Measurements from ENCODE around the gene LBR.
"Not testable (repeated sequence)": the region's sequence is repeated elsewhere in the genome, so short reads cannot be mapped to it uniquely, and the experiment has no call there.

LBR gene

GRCh38 chr1:225400968-225401367, 26.9 kb downstream of the LBR start:
- no peak overlapping the region for H3K27ac ChIP-seq
- TF ChIP-seq CTCF (IDR thresholded peaks at IDR 0.05) (no peak), ZFX (IDR thresholded peaks at IDR 0.05; ENCODE audit: borderline replicate concordance) (no peak)

- no peak for TF ChIP-seq ZFX (IDR thresholded peaks at IDR 0.05; ENCODE audit: borderline replicate concordance)
- TF ChIP-seq CTCF (IDR thresholded peaks at IDR 0.05) = no peak
- no peak overlapping the region for H3K27ac ChIP-seq
Measured at GRCh38 chr1:225396357-225396756, 31.5 kb downstream of the LBR start.

GRCh38 chr1:225389843-225390242, 38.0 kb downstream of the LBR start:
- H3K27ac ChIP-seq = no peak overlapping the region

GRCh38 chr1:225388372-225388771, 39.5 kb downstream of the LBR start:
- TF ChIP-seq CTCF (IDR thresholded peaks at IDR 0.05) (no peak), ZFX (IDR thresholded peaks at IDR 0.05; ENCODE audit: borderline replicate concordance) (no peak)
- no peak overlapping the region for H3K27ac ChIP-seq

More at GRCh38 chr1:225389843-225390242, 38.0 kb downstream of the LBR start:
- TF ChIP-seq ZFX (IDR thresholded peaks at IDR 0.05; ENCODE audit: borderline replicate concordance) (no peak), CTCF (IDR thresholded peaks at IDR 0.05) (no peak)

DNA sequence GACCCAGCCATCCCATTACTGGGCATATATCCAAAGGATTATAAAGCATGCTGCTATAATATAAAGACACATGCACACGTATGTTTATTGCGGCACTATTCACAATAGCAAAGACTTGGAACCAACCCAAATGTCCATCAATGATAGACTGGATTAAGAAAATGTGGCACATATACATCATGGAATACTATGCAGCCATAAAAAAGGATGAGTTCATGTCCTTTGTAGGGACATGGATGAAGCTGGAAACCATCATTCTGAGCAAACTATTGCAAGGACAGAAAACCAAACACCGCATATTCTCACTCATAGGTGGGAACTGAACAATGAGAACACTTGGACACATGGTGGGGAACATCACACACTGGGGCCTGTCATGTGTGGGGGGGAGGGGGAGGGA, 41.0 kb downstream of the LBR start:
- H3K27ac ChIP-seq = not testable (repeated sequence)

DNA sequence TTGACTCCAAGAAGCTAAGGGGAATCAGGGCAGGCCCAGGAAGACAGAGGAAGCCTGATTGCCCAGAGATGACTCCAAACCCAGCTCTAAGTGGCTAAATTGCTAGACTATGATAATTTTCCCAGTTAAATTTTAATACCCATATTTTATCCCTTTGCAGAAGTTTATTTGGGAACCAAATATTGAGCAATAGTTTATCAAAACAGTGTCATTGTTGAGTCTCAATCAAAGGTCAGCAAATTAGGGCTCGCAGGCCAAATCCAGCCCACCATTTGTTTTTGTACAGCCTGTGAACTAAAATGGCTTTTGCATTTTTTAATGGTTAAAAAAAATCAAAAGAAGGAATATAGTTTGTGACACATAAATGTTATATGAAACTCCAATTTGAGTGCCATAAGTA, 47.1 kb downstream of the LBR start:
- no peak for TF ChIP-seq CTCF (IDR thresholded peaks at IDR 0.05)
- TF ChIP-seq ZFX (IDR thresholded peaks at IDR 0.05; ENCODE audit: borderline replicate concordance) = no peak
- no peak overlapping the region for H3K27ac ChIP-seq

- TF ChIP-seq CTCF (IDR thresholded peaks at IDR 0.05) (no peak), ZFX (IDR thresholded peaks at IDR 0.05; ENCODE audit: borderline replicate concordance) (no peak)
- H3K27ac ChIP-seq = no peak overlapping the region
Measured at GRCh38 chr1:225378880-225379279, 49.0 kb downstream of the LBR start.

GRCh38 chr1:225374996-225375395, 52.8 kb downstream of the LBR start:
- H3K27ac ChIP-seq = no peak overlapping the region
- TF ChIP-seq CTCF (IDR thresholded peaks at IDR 0.05) (no peak), ZFX (IDR thresholded peaks at IDR 0.05; ENCODE audit: borderline replicate concordance) (no peak)
